Measurements from ENCODE around the gene OBSCN. TPM values are rescaled to one million over a fixed set of nuclear protein-coding genes. Genes with fewer than 3 reads are reported as not detected.

Gene OBSCN
- total RNA-seq, 1 donor from 2014 or later: 28.6 TPM

DNA sequence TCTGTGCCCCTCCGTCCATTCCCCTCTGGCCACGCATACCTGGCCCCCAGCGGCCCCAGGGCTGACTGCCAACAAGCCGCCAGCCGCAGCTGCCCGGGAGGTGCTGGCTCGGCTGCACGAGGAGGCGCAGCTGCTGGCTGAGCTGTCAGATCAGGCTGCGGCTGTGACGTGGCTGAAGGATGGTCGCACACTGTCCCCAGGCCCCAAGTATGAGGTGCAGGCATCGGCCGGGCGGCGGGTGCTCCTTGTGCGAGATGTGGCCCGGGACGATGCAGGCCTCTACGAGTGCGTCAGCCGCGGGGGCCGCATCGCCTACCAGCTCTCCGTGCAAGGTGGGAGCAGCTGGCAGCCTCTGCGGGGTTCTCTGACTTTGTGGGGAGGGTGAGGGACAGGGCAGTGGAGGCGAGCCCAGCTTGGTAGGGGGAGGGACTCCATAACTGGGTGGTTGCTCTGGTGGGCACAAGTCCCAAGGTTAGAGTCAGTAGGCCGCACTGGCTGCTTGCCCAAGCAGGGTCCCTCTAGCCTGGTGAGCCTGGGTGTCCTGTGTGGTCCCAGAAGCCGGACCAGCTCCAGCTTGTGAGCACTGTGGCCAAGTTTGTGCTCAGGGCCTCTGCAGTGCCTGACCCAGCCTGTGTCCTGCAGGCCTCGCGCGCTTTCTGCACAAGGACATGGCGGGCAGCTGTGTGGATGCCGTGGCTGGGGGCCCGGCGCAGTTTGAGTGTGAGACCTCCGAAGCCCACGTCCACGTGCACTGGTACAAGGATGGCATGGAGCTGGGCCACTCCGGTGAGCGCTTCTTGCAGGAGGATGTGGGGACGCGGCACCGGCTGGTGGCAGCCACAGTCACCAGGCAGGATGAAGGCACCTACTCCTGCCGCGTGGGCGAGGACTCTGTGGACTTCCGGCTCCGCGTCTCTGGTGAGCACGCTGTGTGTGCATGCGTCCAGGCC, 8.8 kb downstream of the OBSCN start:
- no peak overlapping the region for H3K27ac ChIP-seq
- H3K27me3 ChIP-seq: no peaks in the 10 kb centered on the region
- no peak for DNase-seq (ENCODE audit: low spot score in 2 of 2)
- intact Hi-C loops (cut with DNase I): loop anchor here (10.0 kb wide), 1 partner anchor 188 kb away; the partner anchor contains the start of gene TRIM11
- no peak overlapping the region for H3K4me3 ChIP-seq
- peaks cover 8 to 14% of the 10 kb centered on the region in 2 donors for H3K4me1 ChIP-seq
- H3K9me3 ChIP-seq: no peaks in the 10 kb centered on the region
- H3K36me3 ChIP-seq: no peaks in the 10 kb centered on the region
- TF ChIP-seq, protein P1, sequence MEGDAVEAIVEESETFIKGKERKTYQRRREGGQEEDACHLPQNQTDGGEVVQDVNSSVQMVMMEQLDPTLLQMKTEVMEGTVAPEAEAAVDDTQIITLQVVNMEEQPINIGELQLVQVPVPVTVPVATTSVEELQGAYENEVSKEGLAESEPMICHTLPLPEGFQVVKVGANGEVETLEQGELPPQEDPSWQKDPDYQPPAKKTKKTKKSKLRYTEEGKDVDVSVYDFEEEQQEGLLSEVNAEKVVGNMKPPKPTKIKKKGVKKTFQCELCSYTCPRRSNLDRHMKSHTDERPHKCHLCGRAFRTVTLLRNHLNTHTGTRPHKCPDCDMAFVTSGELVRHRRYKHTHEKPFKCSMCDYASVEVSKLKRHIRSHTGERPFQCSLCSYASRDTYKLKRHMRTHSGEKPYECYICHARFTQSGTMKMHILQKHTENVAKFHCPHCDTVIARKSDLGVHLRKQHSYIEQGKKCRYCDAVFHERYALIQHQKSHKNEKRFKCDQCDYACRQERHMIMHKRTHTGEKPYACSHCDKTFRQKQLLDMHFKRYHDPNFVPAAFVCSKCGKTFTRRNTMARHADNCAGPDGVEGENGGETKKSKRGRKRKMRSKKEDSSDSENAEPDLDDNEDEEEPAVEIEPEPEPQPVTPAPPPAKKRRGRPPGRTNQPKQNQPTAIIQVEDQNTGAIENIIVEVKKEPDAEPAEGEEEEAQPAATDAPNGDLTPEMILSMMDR (IDR thresholded peaks at IDR 0.05): no peak

DNA sequence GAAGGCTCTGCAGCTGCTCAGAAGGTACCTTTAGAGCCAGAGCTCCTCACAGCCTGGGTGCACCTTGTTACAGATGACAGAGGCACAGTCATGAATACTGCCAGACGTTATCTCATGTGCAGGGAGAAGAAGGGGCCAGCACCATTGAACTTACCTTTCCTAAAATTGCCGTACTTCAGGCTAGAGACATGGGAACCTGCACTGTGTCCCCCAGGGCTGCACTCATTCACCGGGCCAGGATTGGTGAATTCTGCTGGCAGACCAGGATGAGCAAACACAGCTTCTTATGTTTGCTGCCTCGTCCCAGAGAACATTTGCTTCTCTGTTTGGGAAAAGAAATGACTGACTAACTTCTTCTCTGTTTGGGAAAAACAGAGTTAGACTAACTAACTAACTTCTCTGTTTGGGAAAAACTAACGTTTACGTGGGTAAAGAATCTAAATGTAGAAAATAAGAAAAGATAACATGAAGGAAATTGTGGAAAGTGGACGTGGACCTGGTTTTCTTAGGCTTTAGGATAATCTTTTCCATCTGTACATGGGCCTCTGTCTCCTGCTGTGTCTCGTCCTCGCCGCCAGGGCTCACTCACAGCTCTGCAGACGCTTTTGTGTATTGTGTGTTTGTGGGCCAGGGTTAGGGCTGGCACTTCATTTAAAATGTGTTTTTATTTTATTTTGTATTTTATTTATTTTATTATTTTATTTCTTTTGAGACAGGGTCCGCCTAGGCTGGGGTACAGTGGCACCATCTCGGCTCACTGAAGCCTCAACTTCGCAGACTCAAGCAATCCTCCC, 9.9 kb downstream of the OBSCN start:
- TF ChIP-seq, protein P1 (IDR thresholded peaks at IDR 0.05): no peak
- no peak overlapping the region for H3K4me3 ChIP-seq
- no peak for DNase-seq (ENCODE audit: low spot score in 2 of 2)
- peaks cover 5 to 11% of the 10 kb centered on the region in 2 donors for H3K4me1 ChIP-seq
- H3K27me3 ChIP-seq: no peaks in the 10 kb centered on the region
- no peaks in the 10 kb centered on the region for H3K9me3 ChIP-seq
- intact Hi-C loops (cut with DNase I): loop anchor here (10.0 kb wide), 1 partner anchor 187 kb away; the partner anchor contains the start of gene TRIM11
- no peaks in the 10 kb centered on the region for H3K36me3 ChIP-seq
- no peak overlapping the region for H3K27ac ChIP-seq

DNA sequence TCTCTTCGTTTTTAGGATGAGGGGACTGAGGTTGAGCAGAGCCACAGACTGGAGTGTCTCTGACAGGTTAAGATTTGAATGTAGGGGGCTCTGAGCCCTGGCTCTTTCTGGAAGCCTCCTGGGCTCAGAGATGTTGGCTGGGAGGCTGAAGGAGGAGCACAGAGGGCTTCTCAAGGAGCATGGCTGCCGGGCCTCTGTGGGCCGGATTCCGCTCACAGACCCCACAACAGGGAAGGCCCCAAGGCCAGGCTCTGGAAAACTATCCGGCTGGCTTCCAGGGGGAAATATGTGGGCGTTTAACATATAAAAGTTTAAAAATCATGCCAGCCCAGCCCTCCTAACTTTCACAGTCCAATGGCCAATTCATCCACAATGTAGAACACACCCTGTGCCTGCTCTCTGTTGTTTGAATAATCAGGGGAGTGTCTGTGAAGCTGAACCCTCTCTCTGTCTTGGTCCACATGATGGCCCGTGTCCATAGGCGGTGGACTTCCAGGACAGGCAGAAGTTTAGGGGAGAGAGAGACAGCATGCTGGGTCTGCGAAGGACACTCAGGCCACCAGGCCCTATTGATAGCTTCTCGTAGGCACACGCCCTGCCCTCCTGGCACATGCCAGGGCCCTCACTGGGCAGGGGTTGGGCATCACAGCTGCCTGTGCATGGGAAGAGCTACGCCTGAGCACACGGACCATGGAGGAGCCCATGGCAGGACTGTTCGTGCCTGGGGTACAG, 10.8 kb downstream of the OBSCN start:
- intact Hi-C loops (cut with DNase I): loop anchor here (10.0 kb wide), 1 partner anchor 186 kb away; the partner anchor contains the start of gene TRIM11
- no peaks in the 10 kb centered on the region for H3K27me3 ChIP-seq
- H3K9me3 ChIP-seq: no peaks in the 10 kb centered on the region
- DNase-seq (ENCODE audit: low spot score in 2 of 2): no peak
- TF ChIP-seq, protein P1 (IDR thresholded peaks at IDR 0.05): no peak
- no peaks in the 10 kb centered on the region for H3K36me3 ChIP-seq
- H3K4me3 ChIP-seq: no peak overlapping the region
- peaks cover 0 to 4% of the 10 kb centered on the region in 2 donors for H3K4me1 ChIP-seq
- H3K27ac ChIP-seq: no peak overlapping the region

DNA sequence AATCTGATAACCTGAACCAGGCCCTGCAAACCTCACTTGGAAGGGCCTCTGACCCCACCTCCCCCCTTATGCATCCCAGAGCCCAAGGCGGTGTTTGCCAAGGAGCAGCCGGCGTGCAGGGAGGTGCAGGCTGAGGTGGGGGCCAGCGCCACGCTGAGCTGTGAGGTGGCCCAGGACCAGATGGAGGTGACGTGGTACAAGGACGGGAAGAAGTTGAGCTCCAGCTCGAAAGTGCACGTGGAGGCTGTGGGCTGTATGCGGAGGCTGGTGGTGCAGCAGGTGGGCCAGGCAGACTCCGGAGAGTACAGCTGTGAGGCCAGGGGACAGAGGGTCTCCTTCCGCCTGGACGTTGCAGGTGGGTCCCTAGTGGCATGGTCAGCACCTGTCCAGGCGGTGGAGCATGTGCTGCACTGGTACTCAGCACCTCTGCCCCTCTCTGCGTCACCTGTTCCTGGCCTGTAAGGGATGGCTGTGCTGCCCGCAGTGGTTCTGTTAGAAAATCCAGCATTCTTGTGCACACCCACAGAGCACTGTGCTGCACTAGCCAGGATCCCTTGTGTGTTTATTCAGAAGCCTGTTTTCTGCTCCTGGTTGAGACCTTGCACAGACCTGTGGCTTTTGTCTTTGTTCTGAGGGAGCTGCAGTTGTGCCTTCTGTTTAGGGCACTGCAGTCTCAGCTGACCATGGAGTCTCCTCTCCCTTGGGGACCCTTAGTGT, 11.6 kb downstream of the OBSCN start:
- DNase-seq (ENCODE audit: low spot score in 2 of 2): no peak
- Histone ChIP-seq H3K27ac (no peak overlapping the region), H3K4me3 (no peak overlapping the region), H3K27me3 (no peaks in the 10 kb centered on the region), H3K9me3 (peaks cover 0 to 2% of the 10 kb centered on the region in 2 donors), H3K36me3 (peaks cover 0 to 1% of the 10 kb centered on the region in 2 donors), H3K4me1 (no peaks in the 10 kb centered on the region)
- TF ChIP-seq, protein P1 (IDR thresholded peaks at IDR 0.05): no peak
- intact Hi-C loops (cut with DNase I): loop anchor here (10.0 kb wide), 1 partner anchor 185 kb away; the partner anchor contains the start of gene TRIM11
